AG09309 (cell line): ENCODE results near the gene TMEM54.

Experiments
- DNase-seq: peaks from one replicate; pipeline ENCODE4 v3.0.0-alpha.2; 2010; ENCODE audit warnings: low read depth
- H3K4me3 ChIP-seq: 2 replicates; pipeline ENCODE4 v1.5.1; 2011; ENCODE audit warnings: mild to moderate bottlenecking, low read depth, low read length, moderate library complexity; ENCODE audit not compliant: control insufficient read depth
- CTCF ChIP-seq: IDR thresholded peaks from 2 replicates; pipeline ENCODE4 v1.5.1; 2011; ENCODE audit warnings: mild to moderate bottlenecking, low read depth, low read length, inconsistent platforms; ENCODE audit not compliant: insufficient read depth, control insufficient read depth; ENCODE audit errors: missing control alignments

Gene TMEM54

GRCh38 chr1:32869923-32870614 lies 31.1 kb downstream of the TMEM54 start:
- H3K4me3 ChIP-seq = no peak overlapping the region; the same call in 1 of the 2 replicates
- TF ChIP-seq CTCF = no peak
- no peak for DNase-seq

DNA sequence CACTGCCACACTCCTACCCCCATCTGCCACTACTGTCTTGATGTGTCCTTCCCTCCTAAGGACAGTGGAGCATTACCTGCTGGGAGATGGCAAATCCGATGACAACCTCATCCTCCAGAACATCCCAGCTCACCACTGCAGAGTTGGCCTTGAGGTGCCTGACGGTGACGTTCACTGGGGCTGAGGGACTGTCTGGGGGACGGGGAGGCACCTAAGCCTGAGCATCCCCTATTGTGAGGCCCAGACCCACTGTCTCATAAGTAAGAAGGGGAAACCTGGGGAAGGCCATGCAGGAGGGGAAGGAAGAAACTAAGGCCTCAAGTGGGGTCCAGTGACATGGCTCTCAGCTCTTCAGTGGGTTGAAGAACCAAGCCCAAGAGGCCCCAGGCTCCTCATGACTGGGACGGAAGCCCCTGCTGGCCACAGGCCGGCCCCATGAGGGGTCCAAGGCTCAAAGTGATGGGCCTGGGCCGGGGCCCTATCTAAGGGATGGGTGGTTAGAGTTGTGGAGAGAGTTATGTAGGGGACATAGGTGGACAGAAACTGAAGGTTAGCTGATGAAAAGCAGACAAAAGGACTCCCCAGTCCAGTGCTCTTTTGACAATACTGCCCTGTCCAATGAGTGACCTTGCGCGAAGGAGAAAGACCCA lies 32.3 kb downstream of the TMEM54 start:
- no peak for DNase-seq
- H3K4me3 ChIP-seq = no peak overlapping the region
- TF ChIP-seq CTCF = no peak

- DNase-seq = no peak
- TF ChIP-seq CTCF = no peak
- H3K4me3 ChIP-seq = no peak overlapping the region
Measured at GRCh38 chr1:32868085-32868484, 33.1 kb downstream of the TMEM54 start.

GRCh38 chr1:32867671-32868070 lies 33.5 kb downstream of the TMEM54 start:
- H3K4me3 ChIP-seq = no peak overlapping the region
- TF ChIP-seq CTCF = no peak
- no peak for DNase-seq

DNA sequence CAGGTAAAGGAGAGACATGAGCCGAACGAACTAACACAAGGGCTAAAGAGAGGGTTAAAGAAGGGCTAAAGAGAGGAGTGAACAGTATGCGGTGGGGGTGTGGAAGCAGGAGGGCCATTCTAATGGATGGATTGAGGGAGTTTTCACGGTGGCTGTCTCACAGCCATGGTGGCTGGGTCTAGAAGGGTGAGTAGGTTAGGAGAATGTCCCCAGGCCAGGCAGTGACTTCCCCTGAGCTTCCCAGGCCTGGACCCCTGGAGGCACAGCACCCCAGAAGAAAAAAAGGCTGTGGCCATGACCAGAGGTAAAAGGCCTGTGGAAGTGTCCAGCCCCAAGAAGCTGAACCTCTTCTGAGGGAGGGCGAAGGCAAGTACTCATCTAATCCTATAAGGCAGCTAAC lies 34.0 kb downstream of the TMEM54 start:
- no peak overlapping the region for H3K4me3 ChIP-seq
- no peak for DNase-seq
- TF ChIP-seq CTCF = no peak

- no peak overlapping the region for H3K4me3 ChIP-seq
- no peak for TF ChIP-seq CTCF
- no peak for DNase-seq
Measured at GRCh38 chr1:32865639-32866405, 35.4 kb downstream of the TMEM54 start.
